Colon (tissue), 2 donors: ENCODE measurements around the gene SCNN1B.
"Not testable (repeated sequence)": the region's sequence is repeated elsewhere in the genome, so short reads cannot be mapped to it uniquely, and the experiment has no call there.

Experiments used
- FAIRE-seq: peaks from 2 replicates; lab custom pipeline; 2012; peaks lifted over from hg19 to GRCh38; lab: Jason Lieb, UNC
- donor health status: control.
- donor health status: control.

Gene SCNN1B

GRCh38 chr16:23381702-23382101 is 79.6 kb downstream of the SCNN1B start:
- not testable (repeated sequence) for FAIRE-seq

- no peak for FAIRE-seq
These were observed 80.2 kb downstream of the SCNN1B start for GRCh38 chr16:23382279-23382678.

- FAIRE-seq = no peak
These were observed 81.8 kb downstream of the SCNN1B start for GRCh38 chr16:23383881-23384280.

GRCh38 chr16:23384878-23385277 is 82.8 kb downstream of the SCNN1B start:
- no peak for FAIRE-seq

- no peak for FAIRE-seq
These were observed 83.3 kb downstream of the SCNN1B start for GRCh38 chr16:23385441-23385840.

- no peak for FAIRE-seq
These were observed 85.6 kb downstream of the SCNN1B start for GRCh38 chr16:23387666-23388065.

- FAIRE-seq = no peak
These were observed 86.7 kb downstream of the SCNN1B start for GRCh38 chr16:23388786-23389185.

- FAIRE-seq = no peak
These were observed 87.1 kb downstream of the SCNN1B start for GRCh38 chr16:23389201-23389600.

- not testable (repeated sequence) for FAIRE-seq
These were observed 87.8 kb downstream of the SCNN1B start for GRCh38 chr16:23389936-23390335.

- FAIRE-seq = no peak
These were observed 89.5 kb downstream of the SCNN1B start for GRCh38 chr16:23391381-23392222.

- FAIRE-seq = no peak
These were observed 90.1 kb downstream of the SCNN1B start for GRCh38 chr16:23392223-23392600.

GRCh38 chr16:23394141-23394831 is 92.2 kb downstream of the SCNN1B start:
- no peak for FAIRE-seq

GRCh38 chr16:23395732-23396131 is 93.6 kb downstream of the SCNN1B start:
- FAIRE-seq = no peak

- FAIRE-seq = no peak
These were observed 95.4 kb downstream of the SCNN1B start for GRCh38 chr16:23397464-23397863.

- no peak for FAIRE-seq
These were observed 97.1 kb downstream of the SCNN1B start for GRCh38 chr16:23398987-23399805.

GRCh38 chr16:23400447-23400846 is 98.3 kb downstream of the SCNN1B start:
- not testable (repeated sequence) for FAIRE-seq

- no peak for FAIRE-seq
These were observed 99.0 kb downstream of the SCNN1B start for GRCh38 chr16:23401139-23401538.

GRCh38 chr16:23402100-23402499 is 100.0 kb downstream of the SCNN1B start:
- FAIRE-seq = no peak

GRCh38 chr16:23403547-23403946 is 101.4 kb downstream of the SCNN1B start:
- FAIRE-seq = no peak

GRCh38 chr16:23406024-23406423 is 103.9 kb downstream of the SCNN1B start:
- no peak for FAIRE-seq

GRCh38 chr16:23406546-23407240 is 104.6 kb downstream of the SCNN1B start:
- FAIRE-seq = no peak
